Panc1 (cell line): ENCODE results near the gene TEX52. TPM values are rescaled to one million over a fixed set of nuclear protein-coding genes. Genes with fewer than 3 reads are reported as not detected.

Experiments
- ATAC-seq: fragments of 200-7000 bp; cut with Tn5 transposase; 2 replicates; pipeline ENCODE4 v1.9.1; 2020; ENCODE audit warnings: mild to moderate bottlenecking, moderate library complexity
- BruUV-seq: library from RNA; stranded (reverse); fragments of 400-500 nt; replicated peaks from 2 replicates; lab custom pipeline; 2021; lab: Mats Ljungman, UMichigan
- CTCF ChIA-PET: fragments of 300-600 bp; sonication (Branson Sonifier 250); formaldehyde crosslinking; loops from one replicate; lab custom pipeline; 2022; ENCODE audit warnings: antibody characterized with exemption; lab: Charles Lee
- POLR2A ChIA-PET: fragments of 300-600 bp; sonication (Branson Sonifier 250); formaldehyde crosslinking; loops from one replicate; lab custom pipeline; 2022; ENCODE audit warnings: antibody characterized with exemption; lab: Charles Lee
- DNase-seq: peaks from one replicate; pipeline ENCODE4 v3.0.0-alpha.2; 2010; ENCODE audit warnings: low read depth, low spot score
- H3K27ac ChIP-seq: 2 replicates; pipeline ENCODE4 v1.5.1; 2011; ENCODE audit warnings: mild to moderate bottlenecking, low read length, inconsistent platforms
- H3K27me3 ChIP-seq: fragments of 200-500 bp; sonication (Bioruptor generic); 2 replicates; pipeline ENCODE4 v1.6.0; 2014; ENCODE audit warnings: low read length, inconsistent platforms; ENCODE audit not compliant: control insufficient read depth, insufficient read depth
- H3K36me3 ChIP-seq: fragments of 200-500 bp; sonication (Bioruptor generic); 2 replicates; pipeline ENCODE4 v1.5.1; 2014; ENCODE audit warnings: inconsistent platforms, mild to moderate bottlenecking, low read length, moderate library complexity; ENCODE audit not compliant: control insufficient read depth, insufficient read depth
- H3K4me1 ChIP-seq: 2 replicates; pipeline ENCODE4 v1.5.1; 2011; ENCODE audit warnings: inconsistent platforms, mild to moderate bottlenecking, low read length, moderate library complexity; ENCODE audit not compliant: control insufficient read depth, insufficient read depth
- H3K4me3 ChIP-seq, 2 experiments: 2 replicates each; pipeline ENCODE4 v1.5.1; 2011 to 2012; ENCODE audit warnings: low read depth in 2 of 2, low read length in 2 of 2, mild to moderate bottlenecking in 2 of 2, inconsistent platforms in 1 of 2, moderate library complexity in 1 of 2
- H3K9me3 ChIP-seq: fragments of 200-500 bp; sonication (Bioruptor generic); 2 replicates; pipeline ENCODE4 v1.5.1; 2014; ENCODE audit warnings: low read depth, mild to moderate bottlenecking, inconsistent platforms, low read length, moderate library complexity; ENCODE audit not compliant: control insufficient read depth, insufficient read depth
- CTCF ChIP-seq: fragments of 450-650 bp; IDR thresholded peaks from 2 replicates; pipeline ENCODE4 v1.5.1; 2017; ENCODE audit warnings: mild to moderate bottlenecking
- POLR2AphosphoS5 ChIP-seq: IDR thresholded peaks from 2 replicates; pipeline ENCODE4 v1.6.1; 2012; ENCODE audit warnings: mild to moderate bottlenecking, low read depth, low read length, moderate library complexity
- REST ChIP-seq, 2 experiments: IDR thresholded peaks; 2 replicates each; pipeline ENCODE4 v1.6.1; 2011 to 2012; ENCODE audit warnings: low read depth in 2 of 2, control low read depth in 1 of 2, low read length in 1 of 2, mild to moderate bottlenecking in 1 of 2, moderate library complexity in 1 of 2; ENCODE audit not compliant: insufficient read depth in 1 of 2
- SIN3A ChIP-seq: IDR thresholded peaks from 2 replicates; pipeline ENCODE4 v1.6.1; 2012; ENCODE audit warnings: low read depth, mild to moderate bottlenecking, low read length, moderate library complexity, borderline replicate concordance; ENCODE audit not compliant: insufficient read depth
- TCF7L2 ChIP-seq: IDR thresholded peaks from 2 replicates; pipeline ENCODE4 v1.6.1; 2011; ENCODE audit warnings: mild to moderate bottlenecking, low read depth, low read length, inconsistent platforms
- in situ Hi-C: cut with HindIII; loops from 2 replicates; pipeline ENCODE4 v1.10.0; 2016; ENCODE audit warnings: low sequenced_read_pairs, low pct_unique_long_range_greater_than_20kb
- intact Hi-C: fragments of 100-400 bp; cut with micrococcal nuclease; formaldehyde crosslinking; loops from one replicate; pipeline ENCODE4 v1.10.0; 2022; ENCODE audit not compliant: unreplicated experiment
- total RNA-seq: library from RNA; stranded (reverse); gene quantifications from one replicate; pipeline ENCODE4 v1.2.1, GENCODE V29; 2021; ENCODE audit not compliant: unreplicated experiment

TEX52 gene
- total RNA-seq, 1 experiment from 2014 or later, result not detected

- Histone ChIP-seq H3K4me1 (no peaks in the 10 kb centered on the region), H3K27me3 (no peaks in the 10 kb centered on the region), H3K36me3 (no peaks in the 10 kb centered on the region; the same call in none of the 2 replicates), H3K9me3 (no peaks in the 10 kb centered on the region), H3K4me3 (no peak overlapping the region), H3K27ac (no peak overlapping the region)
- ATAC-seq, result no peak
- BruUV-seq, result no TSS peak
- in situ Hi-C loops, result no loop called here
- intact Hi-C loops, result no loop called here
- CTCF ChIA-PET, result no interaction called here
- no peak for TF ChIP-seq CTCF
- TF ChIP-seq REST (IDR thresholded peaks at IDR 0.05; ENCODE audit: insufficient read depth in 1 of 2, low read depth in 2 of 2, low read length in 1 of 2), result no peak
- TF ChIP-seq POLR2AphosphoS5, result no peak
- no peak for TF ChIP-seq SIN3A
- no peak for TF ChIP-seq TCF7L2
- no peak for DNase-seq
- POLR2A ChIA-PET, result no interaction called here
Observed at GRCh38 chr12:2860170-2860569, 3.3 kb upstream of the TEX52 start.

GRCh38 chr12:2858944-2859421 lies 2.1 kb upstream of the TEX52 start:
- intact Hi-C loops (no loop called here), in situ Hi-C loops (no loop called here)
- no peak overlapping the region for H3K27ac ChIP-seq
- no peaks in the 10 kb centered on the region for H3K4me1 ChIP-seq
- no peak overlapping the region for H3K4me3 ChIP-seq
- POLR2A ChIA-PET, result no interaction called here
- DNase-seq, result no peak
- H3K36me3 ChIP-seq, result no peaks in the 10 kb centered on the region; the same call in none of the 2 replicates
- H3K27me3 ChIP-seq, result no peaks in the 10 kb centered on the region
- no TSS peak for BruUV-seq
- CTCF ChIA-PET, result no interaction called here
- ATAC-seq, result no peak
- H3K9me3 ChIP-seq, result no peaks in the 10 kb centered on the region
- TF ChIP-seq TCF7L2, result no peak
- TF ChIP-seq SIN3A, result no peak
- TF ChIP-seq CTCF, result no peak
- no peak for TF ChIP-seq POLR2AphosphoS5
- no peak for TF ChIP-seq REST (IDR thresholded peaks at IDR 0.05; ENCODE audit: insufficient read depth in 1 of 2, low read depth in 2 of 2, low read length in 1 of 2)
